HG03469 (cell line): Measurements from ENCODE around the gene GATA3.
"Not testable (repeated sequence)": the region's sequence is repeated elsewhere in the genome, so short reads cannot be mapped to it uniquely, and the experiment has no call there.

Source experiments
- ATAC-seq: cut with Tn5 transposase; IDR thresholded peaks from one replicate; pipeline ENCODE4 v1.9.1; 2021; ENCODE audit warnings: mild to moderate bottlenecking, moderate library complexity, moderate number of reproducible peaks; ENCODE audit not compliant: unreplicated experiment

Gene GATA3

GRCh38 chr10:8054494-8055407 lies at the start of gene GATA3:
GATA3 (plus strand) TSS chr10:8054688; CDS start chr10:8055656, 968 bp downstream.
- ATAC-seq = no peak

- no peak for ATAC-seq
Measured at GRCh38 chr10:8006274-8006999, 48.1 kb upstream of the GATA3 start.

GRCh38 chr10:8009031-8009430 lies 45.5 kb upstream of the GATA3 start:
- no peak for ATAC-seq

GRCh38 chr10:8013006-8013405 lies 41.5 kb upstream of the GATA3 start:
- no peak for ATAC-seq

- ATAC-seq = no peak
Measured at GRCh38 chr10:8013619-8014018, 40.9 kb upstream of the GATA3 start.

- ATAC-seq = no peak
Measured at GRCh38 chr10:8014649-8015048, 39.8 kb upstream of the GATA3 start.

GRCh38 chr10:8017277-8017676 lies 37.2 kb upstream of the GATA3 start:
- no peak for ATAC-seq

GRCh38 chr10:8023321-8023720 lies 31.2 kb upstream of the GATA3 start:
- ATAC-seq = no peak

- ATAC-seq = no peak
Measured at GRCh38 chr10:8023851-8024250, 30.6 kb upstream of the GATA3 start.

- ATAC-seq = no peak
Measured at GRCh38 chr10:8026349-8027259, 27.9 kb upstream of the GATA3 start.

GRCh38 chr10:8031211-8031610 lies 23.3 kb upstream of the GATA3 start:
- not testable (repeated sequence) for ATAC-seq

- ATAC-seq = no peak
Measured at GRCh38 chr10:8032558-8032957, 21.9 kb upstream of the GATA3 start.

- ATAC-seq = no peak
Measured at GRCh38 chr10:8033812-8034465, 20.5 kb upstream of the GATA3 start.

GRCh38 chr10:8034466-8035005 lies 20.0 kb upstream of the GATA3 start:
- no peak for ATAC-seq

- no peak for ATAC-seq
Measured at GRCh38 chr10:8035006-8035640, 19.4 kb upstream of the GATA3 start.

- ATAC-seq = no peak
Measured at GRCh38 chr10:8035641-8036470, 18.6 kb upstream of the GATA3 start.

- no peak for ATAC-seq
Measured at GRCh38 chr10:8036506-8037198, 17.8 kb upstream of the GATA3 start.

GRCh38 chr10:8037199-8037801 lies 17.2 kb upstream of the GATA3 start:
- ATAC-seq = no peak
